Measurements from ENCODE around the gene GDAP2.

Gene GDAP2

DNA sequence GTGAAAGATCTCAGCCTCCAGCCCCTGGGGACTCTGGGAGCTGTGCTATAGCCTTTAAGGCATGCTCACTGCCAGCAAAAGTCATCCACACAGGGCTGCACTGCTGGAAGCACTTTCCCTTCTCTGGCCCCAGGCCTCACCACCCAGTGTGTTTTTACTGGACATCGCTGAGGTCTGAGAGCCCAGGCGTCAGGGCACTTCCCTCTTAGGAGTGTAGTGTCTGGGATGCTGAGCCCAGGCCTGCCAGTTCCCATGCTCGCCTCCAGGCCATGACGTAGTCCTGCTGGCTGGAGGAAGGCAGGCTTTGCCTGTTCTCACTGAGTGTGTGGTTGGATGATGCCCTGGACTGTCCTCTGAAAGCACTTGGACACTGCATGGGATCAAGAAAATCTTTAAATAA lies 101.2 kb downstream of the GDAP2 start:
- TF ChIP-seq SIN3A (IDR thresholded peaks at IDR 0.05; ENCODE audit: borderline replicate concordance, insufficient read depth, low read length), result no peak
- no peak for TF ChIP-seq FOXP2 (optimal IDR thresholded peaks at IDR 0.05; ENCODE audit: borderline replicate concordance, extremely low read depth, extremely low read length, insufficient read depth)
- TF ChIP-seq, protein P1, sequence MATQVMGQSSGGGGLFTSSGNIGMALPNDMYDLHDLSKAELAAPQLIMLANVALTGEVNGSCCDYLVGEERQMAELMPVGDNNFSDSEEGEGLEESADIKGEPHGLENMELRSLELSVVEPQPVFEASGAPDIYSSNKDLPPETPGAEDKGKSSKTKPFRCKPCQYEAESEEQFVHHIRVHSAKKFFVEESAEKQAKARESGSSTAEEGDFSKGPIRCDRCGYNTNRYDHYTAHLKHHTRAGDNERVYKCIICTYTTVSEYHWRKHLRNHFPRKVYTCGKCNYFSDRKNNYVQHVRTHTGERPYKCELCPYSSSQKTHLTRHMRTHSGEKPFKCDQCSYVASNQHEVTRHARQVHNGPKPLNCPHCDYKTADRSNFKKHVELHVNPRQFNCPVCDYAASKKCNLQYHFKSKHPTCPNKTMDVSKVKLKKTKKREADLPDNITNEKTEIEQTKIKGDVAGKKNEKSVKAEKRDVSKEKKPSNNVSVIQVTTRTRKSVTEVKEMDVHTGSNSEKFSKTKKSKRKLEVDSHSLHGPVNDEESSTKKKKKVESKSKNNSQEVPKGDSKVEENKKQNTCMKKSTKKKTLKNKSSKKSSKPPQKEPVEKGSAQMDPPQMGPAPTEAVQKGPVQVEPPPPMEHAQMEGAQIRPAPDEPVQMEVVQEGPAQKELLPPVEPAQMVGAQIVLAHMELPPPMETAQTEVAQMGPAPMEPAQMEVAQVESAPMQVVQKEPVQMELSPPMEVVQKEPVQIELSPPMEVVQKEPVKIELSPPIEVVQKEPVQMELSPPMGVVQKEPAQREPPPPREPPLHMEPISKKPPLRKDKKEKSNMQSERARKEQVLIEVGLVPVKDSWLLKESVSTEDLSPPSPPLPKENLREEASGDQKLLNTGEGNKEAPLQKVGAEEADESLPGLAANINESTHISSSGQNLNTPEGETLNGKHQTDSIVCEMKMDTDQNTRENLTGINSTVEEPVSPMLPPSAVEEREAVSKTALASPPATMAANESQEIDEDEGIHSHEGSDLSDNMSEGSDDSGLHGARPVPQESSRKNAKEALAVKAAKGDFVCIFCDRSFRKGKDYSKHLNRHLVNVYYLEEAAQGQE (IDR thresholded peaks at IDR 0.05; ENCODE audit: insufficient read depth in 1 of 2, low read depth in 2 of 2, low read length in 2 of 2), result no peak
- TF ChIP-seq TAF1 (IDR thresholded peaks at IDR 0.05; ENCODE audit: borderline replicate concordance, insufficient read depth, low read length), result no peak
- no peak for TF ChIP-seq POLR2AphosphoS5 (IDR thresholded peaks at IDR 0.05; ENCODE audit: low read depth, low read length)

DNA sequence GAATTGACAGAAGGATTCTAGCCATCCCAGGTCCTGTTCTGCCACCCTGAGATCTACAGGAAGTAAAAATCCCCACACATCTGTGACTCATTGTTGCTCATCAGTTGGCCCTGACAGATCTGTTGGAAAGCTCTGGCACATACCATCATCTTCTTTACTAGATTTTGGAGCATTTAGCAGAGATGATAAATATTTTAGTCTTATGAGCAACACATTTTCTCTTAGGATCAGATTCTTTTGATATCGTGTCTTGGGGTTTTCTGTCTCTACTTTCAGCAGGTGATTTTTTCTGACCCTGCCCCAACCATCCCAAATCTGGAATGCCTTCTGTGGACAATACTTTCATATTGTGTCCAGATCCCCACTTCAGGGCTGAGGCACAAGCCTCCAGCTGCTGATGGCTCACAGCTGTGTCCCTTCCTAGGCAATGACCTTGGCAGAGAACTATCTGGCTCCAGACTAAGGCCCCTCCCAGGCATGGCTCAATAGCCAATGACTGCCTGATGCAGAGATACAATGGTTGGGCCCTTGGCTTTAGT lies 102.8 kb downstream of the GDAP2 start:
- TF ChIP-seq, protein P1 (IDR thresholded peaks at IDR 0.05; ENCODE audit: insufficient read depth in 1 of 2, low read depth in 2 of 2, low read length in 2 of 2), result no peak
- no peak for TF ChIP-seq POLR2AphosphoS5 (IDR thresholded peaks at IDR 0.05; ENCODE audit: low read depth, low read length)
- TF ChIP-seq SIN3A (IDR thresholded peaks at IDR 0.05; ENCODE audit: borderline replicate concordance, insufficient read depth, low read length), result no peak
- no peak for TF ChIP-seq TAF1 (IDR thresholded peaks at IDR 0.05; ENCODE audit: borderline replicate concordance, insufficient read depth, low read length)
- no peak for TF ChIP-seq FOXP2 (optimal IDR thresholded peaks at IDR 0.05; ENCODE audit: borderline replicate concordance, extremely low read depth, extremely low read length, insufficient read depth)

DNA sequence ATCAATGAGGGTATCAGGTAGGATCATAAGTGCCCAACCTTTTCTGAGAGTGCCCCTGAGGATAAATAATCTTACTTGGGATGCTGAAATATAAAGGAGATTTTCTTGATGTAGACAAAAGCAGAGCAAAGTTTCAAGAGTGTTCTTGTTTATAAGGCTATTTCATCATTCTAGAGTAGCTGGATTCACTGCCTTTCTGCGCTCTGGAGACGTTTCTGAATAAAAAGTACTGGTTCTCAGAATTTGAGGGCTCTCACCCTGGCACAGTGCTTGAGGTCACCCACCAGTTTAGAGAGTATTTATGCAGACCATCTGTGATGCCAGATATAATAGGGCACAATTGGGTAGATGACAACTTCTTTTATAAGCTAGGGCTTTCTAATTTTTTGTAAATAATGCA lies 103.3 kb downstream of the GDAP2 start:
- no peak for TF ChIP-seq FOXP2 (optimal IDR thresholded peaks at IDR 0.05; ENCODE audit: borderline replicate concordance, extremely low read depth, extremely low read length, insufficient read depth)
- no peak for TF ChIP-seq SIN3A (IDR thresholded peaks at IDR 0.05; ENCODE audit: borderline replicate concordance, insufficient read depth, low read length)
- TF ChIP-seq, protein P1 (IDR thresholded peaks at IDR 0.05; ENCODE audit: insufficient read depth in 1 of 2, low read depth in 2 of 2, low read length in 2 of 2), result no peak
- TF ChIP-seq POLR2AphosphoS5 (IDR thresholded peaks at IDR 0.05; ENCODE audit: low read depth, low read length), result no peak
- TF ChIP-seq TAF1 (IDR thresholded peaks at IDR 0.05; ENCODE audit: borderline replicate concordance, insufficient read depth, low read length), result no peak

DNA sequence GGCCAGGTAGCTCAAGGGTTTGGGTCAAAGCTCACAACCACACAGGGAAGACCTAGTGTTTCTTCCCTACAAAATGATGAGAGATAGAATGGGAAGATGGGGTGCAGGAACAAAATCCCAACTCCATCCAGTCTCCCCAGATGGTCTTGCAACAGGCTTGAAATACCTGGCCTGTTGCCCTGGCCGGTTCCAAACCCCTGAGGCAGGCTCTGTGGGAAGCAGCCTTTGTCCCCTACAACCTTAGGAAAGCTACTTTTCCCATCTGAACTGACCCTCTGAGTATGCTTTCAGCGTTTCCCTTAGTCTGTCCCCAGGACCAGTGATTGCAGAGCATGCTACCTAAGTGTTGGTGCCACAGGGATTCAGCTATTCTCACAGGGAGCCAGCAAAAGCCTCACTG lies 104.0 kb downstream of the GDAP2 start:
- TF ChIP-seq POLR2AphosphoS5 (IDR thresholded peaks at IDR 0.05; ENCODE audit: low read depth, low read length), result no peak
- no peak for TF ChIP-seq SIN3A (IDR thresholded peaks at IDR 0.05; ENCODE audit: borderline replicate concordance, insufficient read depth, low read length)
- TF ChIP-seq FOXP2 (optimal IDR thresholded peaks at IDR 0.05; ENCODE audit: borderline replicate concordance, extremely low read depth, extremely low read length, insufficient read depth), result no peak
- TF ChIP-seq, protein P1 (IDR thresholded peaks at IDR 0.05; ENCODE audit: insufficient read depth in 1 of 2, low read depth in 2 of 2, low read length in 2 of 2), result no peak
- TF ChIP-seq TAF1 (IDR thresholded peaks at IDR 0.05; ENCODE audit: borderline replicate concordance, insufficient read depth, low read length), result no peak

DNA sequence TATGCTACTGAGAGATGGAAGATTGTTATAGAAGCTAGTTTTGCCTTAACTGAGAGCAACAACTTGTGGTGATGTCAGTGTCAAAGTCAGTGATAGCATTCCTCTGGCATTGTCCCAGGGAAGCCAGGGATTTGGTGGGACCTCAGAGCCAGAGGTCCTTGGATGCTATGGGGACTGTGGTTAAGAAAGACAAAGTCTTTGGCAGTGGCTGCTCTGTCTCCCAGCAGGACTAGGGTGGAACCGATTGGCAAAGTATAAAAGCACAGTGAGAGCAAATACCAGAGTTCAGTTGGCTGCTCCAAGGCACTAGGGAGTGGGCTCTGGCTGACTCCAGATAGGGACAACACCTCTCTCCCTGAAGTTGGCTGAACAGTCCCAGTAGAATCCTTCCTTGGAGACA lies 104.8 kb downstream of the GDAP2 start:
- TF ChIP-seq FOXP2 (optimal IDR thresholded peaks at IDR 0.05; ENCODE audit: borderline replicate concordance, extremely low read depth, extremely low read length, insufficient read depth) (no peak), SIN3A (IDR thresholded peaks at IDR 0.05; ENCODE audit: borderline replicate concordance, insufficient read depth, low read length) (no peak), TAF1 (IDR thresholded peaks at IDR 0.05; ENCODE audit: borderline replicate concordance, insufficient read depth, low read length) (no peak), POLR2AphosphoS5 (IDR thresholded peaks at IDR 0.05; ENCODE audit: low read depth, low read length) (no peak)
- TF ChIP-seq, protein P1 (IDR thresholded peaks at IDR 0.05; ENCODE audit: insufficient read depth in 1 of 2, low read depth in 2 of 2, low read length in 2 of 2), result no peak

All from PFSK-1 (cell line).